Fibroblast of lung (primary cell): ENCODE results near the gene MAPK13. TPM values are rescaled to one million over a fixed set of nuclear protein-coding genes. Genes with fewer than 3 reads are reported as not detected.

Experiments
- DNase-seq, 2 donors: peaks; one replicate each; pipeline versions ENCODE4 v3.0.0 to v3.0.0-alpha.2; 2010; ENCODE audit warnings: low read depth in 2 of 2
- H2AFZ ChIP-seq: 2 replicates; pipeline ENCODE4 v1.5.1; 2012; ENCODE audit warnings: low read length, control low read depth, inconsistent platforms
- H3K27ac ChIP-seq: 2 replicates; pipeline ENCODE4 v1.5.1; 2011; ENCODE audit warnings: low read length, control low read depth; ENCODE audit not compliant: insufficient read depth
- H3K27me3 ChIP-seq: 2 replicates; pipeline ENCODE4 v1.5.1; 2011; ENCODE audit warnings: mild to moderate bottlenecking, low read length; ENCODE audit not compliant: control insufficient read depth, insufficient read depth
- H3K36me3 ChIP-seq: 2 replicates; pipeline ENCODE4 v1.5.1; 2011; ENCODE audit warnings: low read length; ENCODE audit not compliant: control insufficient read depth, insufficient read depth
- H3K4me1 ChIP-seq: 2 replicates; pipeline ENCODE4 v1.5.1; 2011; ENCODE audit warnings: low read length; ENCODE audit not compliant: control insufficient read depth, insufficient read depth; ENCODE audit errors: extremely low read depth
- H3K4me2 ChIP-seq: 2 replicates; pipeline ENCODE4 v1.5.1; 2011; ENCODE audit warnings: low read length, control low read depth; ENCODE audit not compliant: insufficient read depth; ENCODE audit errors: extremely low read depth
- H3K4me3 ChIP-seq, 4 experiments: fragments of 200-600 bp in 1 of 4; sonication (generic) in 1 of 4; replicated peaks in 1 of 4; 2 replicates each; pipeline ENCODE4 v1.5.1; 2011 to 2016; ENCODE audit warnings: low read length in 4 of 4, low read depth in 3 of 4, mild to moderate bottlenecking in 3 of 4, control low read depth in 2 of 4, inconsistent platforms in 1 of 4, mixed read lengths in 1 of 4; ENCODE audit not compliant: insufficient read depth in 1 of 4; ENCODE audit errors: control extremely low read depth in 1 of 4
- H3K79me2 ChIP-seq: 2 replicates; pipeline ENCODE4 v1.5.1; 2012; ENCODE audit warnings: mild to moderate bottlenecking, low read length, inconsistent platforms; ENCODE audit not compliant: control insufficient read depth, insufficient read depth
- H3K9ac ChIP-seq: 2 replicates; pipeline ENCODE4 v1.5.1; 2011; ENCODE audit warnings: mild to moderate bottlenecking, low read length, control low read depth; ENCODE audit not compliant: insufficient read depth
- H3K9me3 ChIP-seq: 2 replicates; pipeline ENCODE4 v1.5.1; 2012; ENCODE audit warnings: low read depth, low read length; ENCODE audit not compliant: control insufficient read depth, insufficient read depth
- H4K20me1 ChIP-seq: 2 replicates; pipeline ENCODE4 v1.5.1; 2011; ENCODE audit warnings: low read length; ENCODE audit not compliant: control insufficient read depth, insufficient read depth; ENCODE audit errors: extremely low read depth
- CTCF ChIP-seq, 2 donors: IDR thresholded peaks in 1 of 2; conservative IDR thresholded peaks in 1 of 2; 1 replicate in 1 of 2; 2 replicates in 1 of 2; pipeline ENCODE4 v1.5.1; 2011 to 2012; ENCODE audit warnings: low read length in 2 of 2, control low read depth in 1 of 2, inconsistent platforms in 1 of 2, low read depth in 1 of 2, mild to moderate bottlenecking in 1 of 2
- EZH2 ChIP-seq: IDR thresholded peaks from 2 replicates; pipeline ENCODE4 v1.5.1; 2012; ENCODE audit warnings: low read length, control low read depth, mild to moderate bottlenecking; ENCODE audit errors: missing control alignments
- polyA plus RNA-seq, 2 donors: library from polyadenylated mRNA; depleted of rRNA in 1 of 2; stranded (reverse) in 1 of 2; unstranded in 1 of 2; fragments of >200 nt; gene quantifications; 2 replicates each; pipeline ENCODE4 v1.2.1, GENCODE V29; 2011 to 2012; ENCODE audit warnings: missing spikeins in 1 of 2
- total RNA-seq: library from RNA; depleted of rRNA; stranded (reverse); fragments of >200 nt; gene quantifications from 2 replicates; pipeline ENCODE4 v1.2.1, GENCODE V29; 2014

The MAPK13 gene
- total and polyA plus RNA-seq, 2 donors (not counting 1 experiment from before 2014, with no cell fraction given), result 3.0 to 7.6 TPM

- no peak overlapping the region for H3K4me3 ChIP-seq
- H3K9me3 ChIP-seq, result no peaks in the 10 kb centered on the region
- H3K4me2 ChIP-seq, result no peak overlapping the region
- H3K4me1 ChIP-seq, result peaks cover 4% of the 10 kb centered on the region
- no peaks in the 10 kb centered on the region for H3K36me3 ChIP-seq
- no peaks in the 10 kb centered on the region for H3K27me3 ChIP-seq
- H2AFZ ChIP-seq, result no peak overlapping the region
- TF ChIP-seq EZH2 (no peak), CTCF (conservative IDR thresholded peaks at IDR 0.05 in 1 of 2, IDR thresholded peaks at IDR 0.05 in 1 of 2; ENCODE audit: low read depth in 1 of 2, low read length in 2 of 2) (no peak)
- H4K20me1 ChIP-seq, result no peaks in the 10 kb centered on the region
- no peaks in the 10 kb centered on the region for H3K79me2 ChIP-seq
- peak in 1 of 2 donors; percentile 10 for DNase-seq
- H3K27ac ChIP-seq, result no peak overlapping the region
- no peak overlapping the region for H3K9ac ChIP-seq
Observed at GRCh38 chr6:36118550-36119107, 11.7 kb upstream of the MAPK13 start.

GRCh38 chr6:36119209-36119608 lies 11.1 kb upstream of the MAPK13 start:
- no peaks in the 10 kb centered on the region for H3K36me3 ChIP-seq

GRCh38 chr6:36120018-36120417 lies 10.3 kb upstream of the MAPK13 start:
- no peak overlapping the region for H3K9ac ChIP-seq
- TF ChIP-seq EZH2 (no peak), CTCF (conservative IDR thresholded peaks at IDR 0.05 in 1 of 2, IDR thresholded peaks at IDR 0.05 in 1 of 2; ENCODE audit: low read depth in 1 of 2, low read length in 2 of 2) (no peak)
- no peak overlapping the region for H2AFZ ChIP-seq
- H3K36me3 ChIP-seq, result no peaks in the 10 kb centered on the region
- H3K9me3 ChIP-seq, result no peaks in the 10 kb centered on the region
- no peaks in the 10 kb centered on the region for H4K20me1 ChIP-seq
- H3K27me3 ChIP-seq, result no peaks in the 10 kb centered on the region
- peaks cover 4% of the 10 kb centered on the region for H3K4me1 ChIP-seq
- H3K4me2 ChIP-seq, result no peak overlapping the region
- H3K27ac ChIP-seq, result no peak overlapping the region
- H3K79me2 ChIP-seq, result no peaks in the 10 kb centered on the region
- DNase-seq, result no peak
- no peak overlapping the region for H3K4me3 ChIP-seq

More at GRCh38 chr6:36119209-36119608, 11.1 kb upstream of the MAPK13 start:
- Histone ChIP-seq H3K9ac (no peak overlapping the region), H3K4me2 (no peak overlapping the region), H3K4me3 (no peak overlapping the region), H4K20me1 (no peaks in the 10 kb centered on the region), H3K27me3 (no peaks in the 10 kb centered on the region), H3K27ac (no peak overlapping the region), H3K4me1 (peaks cover 4% of the 10 kb centered on the region), H3K9me3 (no peaks in the 10 kb centered on the region), H3K79me2 (no peaks in the 10 kb centered on the region), H2AFZ (no peak overlapping the region)
- TF ChIP-seq CTCF (conservative IDR thresholded peaks at IDR 0.05 in 1 of 2, IDR thresholded peaks at IDR 0.05 in 1 of 2; ENCODE audit: low read depth in 1 of 2, low read length in 2 of 2) (no peak), EZH2 (no peak)
- DNase-seq, result no peak
